ENCODE measurements around the gene KATNAL1.

DNA sequence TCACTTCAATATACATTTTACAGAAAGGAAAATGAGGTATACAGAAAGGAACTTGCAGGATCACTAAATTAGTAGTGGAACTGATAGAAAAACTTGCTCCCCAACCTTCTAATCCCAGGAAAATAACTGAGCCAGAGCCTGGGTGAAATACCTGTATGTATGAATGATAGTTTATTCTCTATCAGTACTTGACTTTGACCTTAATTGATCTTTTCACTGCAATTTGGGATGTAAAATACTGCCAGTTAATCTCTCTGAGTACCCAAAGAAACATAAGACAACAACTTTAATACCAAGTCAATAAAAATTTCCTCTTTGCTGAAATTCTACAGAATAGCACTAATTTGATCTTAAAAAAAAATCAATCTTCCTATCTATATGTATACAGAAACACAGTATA is 33.3 kb downstream of the KATNAL1 start:
- TF ChIP-seq POLR2AphosphoS2 (IDR thresholded peaks at IDR 0.05; ENCODE audit: low read depth, low read length) (no peak), EGR1 (IDR thresholded peaks at IDR 0.05; ENCODE audit: borderline replicate concordance in 1 of 2, low read depth in 2 of 2, low read length in 2 of 2) (no peak), TBL1XR1 (IDR thresholded peaks at IDR 0.05; ENCODE audit: low read depth, low read length) (no peak), CTCF (IDR thresholded peaks at IDR 0.05 in 2 of 3, conservative IDR thresholded peaks at IDR 0.05 in 1 of 3; ENCODE audit: control insufficient read depth in 2 of 3, extremely low read depth in 1 of 3, insufficient read depth in 1 of 3, low read depth in 3 of 3, low read length in 3 of 3) (no peak), CEBPZ (IDR thresholded peaks at IDR 0.05; ENCODE audit: low read depth, low read length) (no peak), EP300 (IDR thresholded peaks at IDR 0.05; ENCODE audit: borderline replicate concordance in 1 of 2, control insufficient read depth in 1 of 2, low read depth in 2 of 2, low read length in 2 of 2) (no peak), EZH2 (IDR thresholded peaks at IDR 0.05; ENCODE audit: borderline replicate concordance, control insufficient read depth, low read depth, low read length) (no peak), ZNF24 (IDR thresholded peaks at IDR 0.05) (no peak)
- TF ChIP-seq, protein P1, sequence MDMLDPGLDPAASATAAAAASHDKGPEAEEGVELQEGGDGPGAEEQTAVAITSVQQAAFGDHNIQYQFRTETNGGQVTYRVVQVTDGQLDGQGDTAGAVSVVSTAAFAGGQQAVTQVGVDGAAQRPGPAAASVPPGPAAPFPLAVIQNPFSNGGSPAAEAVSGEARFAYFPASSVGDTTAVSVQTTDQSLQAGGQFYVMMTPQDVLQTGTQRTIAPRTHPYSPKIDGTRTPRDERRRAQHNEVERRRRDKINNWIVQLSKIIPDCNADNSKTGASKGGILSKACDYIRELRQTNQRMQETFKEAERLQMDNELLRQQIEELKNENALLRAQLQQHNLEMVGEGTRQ (IDR thresholded peaks at IDR 0.05; ENCODE audit: borderline replicate concordance, low read depth, low read length), result no peak
